Activated CD4-positive, alpha-beta memory T cell treated with anti-CD3 and anti-CD28 coated beads for 36 hours (primary cell): ENCODE measurements around the gene ABI2. TPM values are rescaled to one million over a fixed set of nuclear protein-coding genes. Genes with fewer than 3 reads are reported as not detected.
"Not testable (repeated sequence)": the region's sequence is repeated elsewhere in the genome, so short reads cannot be mapped to it uniquely, and the experiment has no call there.

Experiments used
- CTCF ChIA-PET: fragments of 350-600 bp; sonication (Branson Sonifier 250); formaldehyde crosslinking; loops from one replicate; lab custom pipeline; 2021; ENCODE audit warnings: antibody characterized with exemption, inconsistent platforms; lab: Charles Lee
- POLR2A ChIA-PET: fragments of 350-600 bp; sonication (Branson Sonifier 250); formaldehyde crosslinking; loops from one replicate; lab custom pipeline; 2021; ENCODE audit warnings: antibody characterized with exemption; lab: Charles Lee
- DNase-seq: peaks from one replicate; pipeline ENCODE4 v3.0.0-alpha.2; 2020
- H3K27ac Mint-ChIP-seq: one replicate; pipeline ENCODE4 v1.8.0; 2021; ENCODE audit warnings: mixed read lengths
- H3K27me3 Mint-ChIP-seq: one replicate; pipeline ENCODE4 v1.8.0; 2021; ENCODE audit warnings: mixed read lengths
- H3K36me3 Mint-ChIP-seq: one replicate; pipeline ENCODE4 v1.8.0; 2021; ENCODE audit warnings: mixed read lengths
- H3K4me1 Mint-ChIP-seq: one replicate; pipeline ENCODE4 v1.8.0; 2021; ENCODE audit warnings: low read depth, mixed read lengths
- H3K4me3 Mint-ChIP-seq: one replicate; pipeline ENCODE4 v1.8.0; 2021; ENCODE audit warnings: mild to moderate bottlenecking, mixed read lengths
- H3K9me3 Mint-ChIP-seq: one replicate; pipeline ENCODE4 v1.8.0; 2021; ENCODE audit warnings: mixed read lengths
- intact Hi-C: fragments of 100-400 bp; cut with micrococcal nuclease; formaldehyde crosslinking; loops from one replicate; pipeline ENCODE4 v1.15.1; 2023
- total RNA-seq, 2 experiments: library from RNA; stranded (reverse); gene quantifications; one replicate each; pipeline ENCODE4 v1.2.3, GENCODE V29; 2021

The ABI2 gene
- total RNA-seq, 2 experiments from 2014 or later: 43.7 to 51.2 TPM

GRCh38 chr2:203361495-203361894 lies 33.3 kb downstream of the ABI2 start:
- no peak overlapping the region for H3K4me3 Mint-ChIP-seq
- H3K27ac Mint-ChIP-seq: no peak overlapping the region
- H3K36me3 Mint-ChIP-seq: peaks cover 3% of the 10 kb centered on the region
- POLR2A ChIA-PET: no interaction called here
- no peaks in the 10 kb centered on the region for H3K4me1 Mint-ChIP-seq
- H3K27me3 Mint-ChIP-seq: no peaks in the 10 kb centered on the region
- CTCF ChIA-PET: no interaction called here
- H3K9me3 Mint-ChIP-seq: peaks cover 4% of the 10 kb centered on the region
- intact Hi-C loops: no loop called here
- no peak for DNase-seq

DNA sequence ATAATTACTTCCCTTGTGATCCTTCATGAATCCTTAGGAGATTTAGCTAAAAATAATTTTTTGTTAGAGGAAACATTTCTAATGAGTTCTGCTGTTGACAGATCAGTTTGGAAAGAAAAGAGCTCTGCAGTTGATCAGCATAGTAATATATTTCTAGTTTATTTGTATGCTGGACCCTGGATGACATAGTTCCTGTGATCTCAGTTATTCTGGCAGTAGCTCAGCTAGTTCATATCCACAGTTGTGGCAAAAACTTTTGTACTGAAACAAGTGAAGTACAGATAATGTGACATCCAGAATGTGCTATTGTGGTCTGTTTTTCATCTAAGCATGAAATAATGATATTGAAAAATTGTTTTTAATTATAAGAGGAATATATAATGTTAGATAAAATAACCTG lies 33.7 kb downstream of the ABI2 start:
- Mint-ChIP-seq H3K4me1 (no peaks in the 10 kb centered on the region), H3K36me3 (peaks cover 3% of the 10 kb centered on the region), H3K27ac (no peak overlapping the region), H3K4me3 (no peak overlapping the region), H3K27me3 (no peaks in the 10 kb centered on the region), H3K9me3 (peaks cover 4% of the 10 kb centered on the region)
- intact Hi-C loops: no loop called here
- POLR2A ChIA-PET: no interaction called here
- DNase-seq: no peak
- CTCF ChIA-PET: interaction anchor here (0.6 kb wide), 1 partner anchor 881 kb away, joined by 3 read pairs; no protein-coding TSS in a partner anchor

- no peak overlapping the region for H3K4me3 Mint-ChIP-seq
- no peaks in the 10 kb centered on the region for H3K4me1 Mint-ChIP-seq
- H3K9me3 Mint-ChIP-seq: no peaks in the 10 kb centered on the region
- intact Hi-C loops: no loop called here
- H3K27me3 Mint-ChIP-seq: no peaks in the 10 kb centered on the region
- H3K36me3 Mint-ChIP-seq: peaks cover 7% of the 10 kb centered on the region
- POLR2A ChIA-PET: no interaction called here
- no peak for DNase-seq
- no peak overlapping the region for H3K27ac Mint-ChIP-seq
- CTCF ChIA-PET: no interaction called here
Observed at GRCh38 chr2:203366639-203367466, 38.7 kb downstream of the ABI2 start.

- POLR2A ChIA-PET, DNase-seq, intact Hi-C loops, H3K9me3 Mint-ChIP-seq, CTCF ChIA-PET, H3K27ac Mint-ChIP-seq, H3K36me3 Mint-ChIP-seq, H3K4me3 Mint-ChIP-seq, H3K4me1 Mint-ChIP-seq, H3K27me3 Mint-ChIP-seq: not testable (repeated sequence)
Observed at GRCh38 chr2:203372706-203373105, 44.5 kb downstream of the ABI2 start.

- intact Hi-C loops: no loop called here
- ChIA-PET POLR2A (no interaction called here), CTCF (no interaction called here)
- no peaks in the 10 kb centered on the region for H3K4me1 Mint-ChIP-seq
- H3K27me3 Mint-ChIP-seq: no peaks in the 10 kb centered on the region
- no peaks in the 10 kb centered on the region for H3K36me3 Mint-ChIP-seq
- H3K4me3 Mint-ChIP-seq: no peak overlapping the region
- no peaks in the 10 kb centered on the region for H3K9me3 Mint-ChIP-seq
- no peak overlapping the region for H3K27ac Mint-ChIP-seq
- DNase-seq: no peak
Observed at GRCh38 chr2:203376173-203376572, 48.0 kb downstream of the ABI2 start.

GRCh38 chr2:203379156-203379555 lies 51.0 kb downstream of the ABI2 start:
- ChIA-PET CTCF (no interaction called here), POLR2A (no interaction called here)
- Mint-ChIP-seq H3K4me1 (no peaks in the 10 kb centered on the region), H3K27me3 (no peaks in the 10 kb centered on the region), H3K27ac (no peak overlapping the region), H3K9me3 (no peaks in the 10 kb centered on the region), H3K36me3 (peaks cover 8% of the 10 kb centered on the region), H3K4me3 (no peak overlapping the region)
- no peak for DNase-seq
- intact Hi-C loops: no loop called here

GRCh38 chr2:203383038-203383437 lies 54.8 kb downstream of the ABI2 start:
- H3K27me3 Mint-ChIP-seq: no peaks in the 10 kb centered on the region
- DNase-seq: no peak
- H3K36me3 Mint-ChIP-seq: peaks cover 8% of the 10 kb centered on the region
- H3K27ac Mint-ChIP-seq: no peak overlapping the region
- intact Hi-C loops: no loop called here
- H3K4me3 Mint-ChIP-seq: no peak overlapping the region
- POLR2A ChIA-PET: interaction anchor here (0.5 kb wide), 1 partner anchor 81 kb away, joined by 5 read pairs; no protein-coding TSS in a partner anchor
- H3K4me1 Mint-ChIP-seq: no peaks in the 10 kb centered on the region
- CTCF ChIA-PET: no interaction called here
- no peaks in the 10 kb centered on the region for H3K9me3 Mint-ChIP-seq

- CTCF ChIA-PET, H3K4me1 Mint-ChIP-seq, H3K27ac Mint-ChIP-seq, H3K9me3 Mint-ChIP-seq, H3K4me3 Mint-ChIP-seq, H3K36me3 Mint-ChIP-seq, DNase-seq, intact Hi-C loops, H3K27me3 Mint-ChIP-seq: not testable (repeated sequence)
- POLR2A ChIA-PET: interaction anchor here (0.6 kb wide), 1 partner anchor 898 kb away, joined by 3 read pairs; no protein-coding TSS in a partner anchor
Observed at GRCh38 chr2:203388153-203388552, 60.0 kb downstream of the ABI2 start.

GRCh38 chr2:203394519-203395227 lies 66.5 kb downstream of the ABI2 start:
- no peak overlapping the region for H3K4me3 Mint-ChIP-seq
- CTCF ChIA-PET: no interaction called here
- DNase-seq: no peak

DNA sequence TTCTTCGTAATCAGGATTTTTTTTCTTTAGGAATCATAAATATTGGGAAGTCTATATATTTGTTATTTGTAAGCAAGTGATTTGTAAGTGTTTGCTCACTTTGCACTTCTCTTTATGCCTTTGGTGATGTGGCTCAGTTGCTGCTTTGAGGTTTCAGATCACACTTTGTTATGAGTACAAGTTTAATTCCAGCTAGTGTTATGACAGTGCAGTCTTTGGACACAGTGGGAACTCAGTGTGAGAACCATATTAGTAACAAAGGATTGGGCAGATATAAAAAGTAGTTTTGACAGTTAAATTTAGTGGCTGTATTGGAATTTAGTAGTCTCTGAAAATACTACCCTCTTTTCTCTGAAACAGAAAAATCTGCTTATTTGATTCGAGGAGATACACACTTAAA lies 67.7 kb downstream of the ABI2 start:
- peaks cover 24% of the 10 kb centered on the region for H3K36me3 Mint-ChIP-seq

More at GRCh38 chr2:203394519-203395227, 66.5 kb downstream of the ABI2 start:
- no peaks in the 10 kb centered on the region for H3K27me3 Mint-ChIP-seq
- H3K36me3 Mint-ChIP-seq: peaks cover 24% of the 10 kb centered on the region
- H3K9me3 Mint-ChIP-seq: peaks cover 5% of the 10 kb centered on the region
- intact Hi-C loops: no loop called here
- POLR2A ChIA-PET: no interaction called here
- no peaks in the 10 kb centered on the region for H3K4me1 Mint-ChIP-seq
- H3K27ac Mint-ChIP-seq: no peak overlapping the region

DNA sequence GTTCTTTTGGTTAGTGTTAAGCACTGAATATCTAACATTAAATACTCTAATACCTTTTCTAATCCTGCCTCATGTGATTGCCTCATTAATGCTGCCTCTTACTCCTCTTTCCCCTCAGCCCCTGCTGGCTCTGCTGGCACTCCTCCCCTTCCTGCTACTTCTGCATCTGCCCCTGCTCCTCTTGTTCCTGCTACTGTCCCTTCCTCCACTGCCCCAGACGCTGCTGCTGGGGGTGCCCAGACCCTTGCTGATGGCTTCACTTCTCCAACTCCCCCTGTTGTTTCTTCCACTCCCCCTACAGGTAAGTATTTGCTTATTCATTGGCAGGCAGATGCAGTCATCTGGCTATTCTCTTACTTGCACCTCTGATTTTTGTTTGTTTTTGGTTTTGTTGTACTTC lies 68.5 kb downstream of the ABI2 start:
- Mint-ChIP-seq H3K9me3 (peaks cover 5% of the 10 kb centered on the region), H3K27me3 (no peaks in the 10 kb centered on the region), H3K4me3 (no peak overlapping the region), H3K27ac (no peak overlapping the region), H3K36me3 (peaks cover 24% of the 10 kb centered on the region), H3K4me1 (no peaks in the 10 kb centered on the region)
- intact Hi-C loops: no loop called here
- POLR2A ChIA-PET: no interaction called here
- CTCF ChIA-PET: interaction anchor here (0.7 kb wide), 1 partner anchor 969 kb away, joined by 3 read pairs; no protein-coding TSS in a partner anchor
- no peak for DNase-seq

More for the DNA sequence above, 67.7 kb downstream of the ABI2 start:
- Mint-ChIP-seq H3K27ac (no peak overlapping the region), H3K9me3 (peaks cover 5% of the 10 kb centered on the region), H3K27me3 (no peaks in the 10 kb centered on the region), H3K4me1 (no peaks in the 10 kb centered on the region), H3K4me3 (no peak overlapping the region)
- ChIA-PET POLR2A (interaction anchor here (0.6 kb wide), 1 partner anchor 1581 kb away, joined by 3 read pairs; no protein-coding TSS in a partner anchor), CTCF (interaction anchor here (0.6 kb wide), 3 partner anchors 31 to 822 kb away, joined by 3 read pairs; no protein-coding TSS in a partner anchor)
- no peak for DNase-seq
- intact Hi-C loops: no loop called here

- Mint-ChIP-seq H3K27ac (no peak overlapping the region), H3K27me3 (no peaks in the 10 kb centered on the region), H3K36me3 (peaks cover 24% of the 10 kb centered on the region), H3K4me1 (no peaks in the 10 kb centered on the region), H3K9me3 (peaks cover 5% of the 10 kb centered on the region), H3K4me3 (no peak overlapping the region)
- POLR2A ChIA-PET: no interaction called here
- CTCF ChIA-PET: no interaction called here
- DNase-seq: no peak
- intact Hi-C loops: no loop called here
Observed at GRCh38 chr2:203399031-203399430, 70.8 kb downstream of the ABI2 start.
